Spleen (tissue), 11 donors: ENCODE measurements around the gene SKI. TPM values are rescaled to one million over a fixed set of nuclear protein-coding genes. Genes with fewer than 3 reads are reported as not detected.

ENCODE experiments used
- DNase-seq: peaks from one replicate; pipeline ENCODE4 v3.0.0-alpha.2; 2020
- H3K27ac ChIP-seq, 8 donors: fragments of 200-600 bp; sonication (generic) in 7 of 8; 1 replicate in 4 of 8; 2 replicates in 4 of 8; pipeline versions ENCODE4 v1.5.0 to v1.8.0; 2016 to 2021; ENCODE audit warnings: inconsistent platforms in 4 of 8, mild to moderate bottlenecking in 4 of 8, moderate library complexity in 1 of 8
- H3K27me3 ChIP-seq, 7 donors: fragments of 200-600 bp; sonication (generic) in 6 of 7; replicated peaks in 1 of 7; 1 replicate in 4 of 7; 2 replicates in 3 of 7; pipeline versions ENCODE4 v1.5.0 to v1.8.0; 2016 to 2021; ENCODE audit warnings: inconsistent platforms in 3 of 7, mild to moderate bottlenecking in 1 of 7
- H3K36me3 ChIP-seq, 6 donors: fragments of 200-600 bp; sonication (generic) in 5 of 6; 1 replicate in 4 of 6; 2 replicates in 2 of 6; pipeline versions ENCODE4 v1.5.0 to v1.8.0; 2016 to 2021; ENCODE audit warnings: inconsistent platforms in 2 of 6
- H3K4me1 ChIP-seq, 6 donors: fragments of 200-600 bp; sonication (generic) in 5 of 6; 1 replicate in 3 of 6; 2 replicates in 3 of 6; pipeline versions ENCODE4 v1.5.0 to v1.8.0; 2016 to 2021; ENCODE audit warnings: inconsistent platforms in 3 of 6
- H3K4me3 ChIP-seq, 8 donors: fragments of 200-600 bp; sonication (generic) in 7 of 8; 1 replicate in 4 of 8; 2 replicates in 4 of 8; pipeline versions ENCODE4 v1.5.0 to v1.8.0; 2016 to 2021; ENCODE audit warnings: inconsistent platforms in 4 of 8, mild to moderate bottlenecking in 4 of 8, moderate library complexity in 2 of 8
- H3K9me3 ChIP-seq, 8 donors: fragments of 200-600 bp; sonication (generic) in 7 of 8; 1 replicate in 4 of 8; 2 replicates in 4 of 8; pipeline versions ENCODE4 v1.5.0 to v1.8.0; 2016 to 2021; ENCODE audit warnings: inconsistent platforms in 4 of 8
- POLR2A ChIP-seq, 3 donors: fragments of 450-650 bp; IDR thresholded peaks; one replicate each; pipeline ENCODE4 v1.5.1; 2017; ENCODE audit warnings: antibody characterized with exemption in 3 of 3, mild to moderate bottlenecking in 1 of 3
- POLR2AphosphoS5 ChIP-seq, 3 donors: sonication (generic); formaldehyde crosslinking; IDR thresholded peaks; one replicate each; pipeline ENCODE4 v1.5.1; 2017; ENCODE audit warnings: antibody characterized with exemption in 3 of 3
- WGBS, 5 donors: extraction: QIAGEN DNeasy Blood & Tissue Kit in 3 of 5; methylation state at CpG; one replicate each; pipeline versions ENCODE4 v1.1.5 to v1.1.7; 2013 to 2018; 5-methylcytosine and 5-hydroxymethylcytosine counted together
- intact Hi-C: fragments of 100-400 bp; cut with DNase I; formaldehyde crosslinking; loops from one replicate; pipeline ENCODE4 v1.15.0; 2023; ENCODE audit warnings: low total_unique reads
- polyA plus RNA-seq, 3 donors: library from polyadenylated mRNA; stranded (reverse); fragments of 200-250 nt; gene quantifications; one replicate each; pipeline ENCODE4 v1.2.1, GENCODE V29; 2013
- total RNA-seq, 7 donors: library from RNA; depleted of rRNA in 3 of 7; stranded (reverse); fragments of >200 nt in 3 of 7; fragmentation: NEBNext Ultra II Directional in 4 of 7; extraction: Animal tissue kit (Norgen Biotek cat#: 25700) in 4 of 7; gene quantifications; one replicate each; pipeline versions ENCODE4 v1.1.0 to v1.2.1, GENCODE V29; 2016 to 2021
- TF ChIP-seq, protein P1 (sequence below), 11 experiments: fragments of 200-600 bp in 7 of 11; fragments of 450-650 bp in 4 of 11; sonication (generic) in 4 of 11; IDR thresholded peaks in 8 of 11; conservative IDR thresholded peaks in 3 of 11; 1 replicate in 7 of 11; 2 replicates in 4 of 11; pipeline versions ENCODE4 v1.4.0 to v1.8.0; 2016 to 2021; ENCODE audit warnings: antibody characterized with exemption in 11 of 11, inconsistent platforms in 4 of 11, mild to moderate bottlenecking in 1 of 11
- donor health status: healthy with polysubstance abuse.
- donor health status: DM: no; HTN: no; CAD: no; lungs with moderate emphysema.
- donor health status: DM: no; HTN: no; CAD: no.
- donor health status: Bipolar disorder and iron deficiency.
- donor health status: healthy.
- donor health status: DM: no; HTN: no; CAD: no.
- donor health status: DM: yes; HTN: yes; CAD: no.

SKI gene
- total and polyA plus RNA-seq, 10 donors = 4.4 to 100.0 (median 54.3) TPM

DNA sequence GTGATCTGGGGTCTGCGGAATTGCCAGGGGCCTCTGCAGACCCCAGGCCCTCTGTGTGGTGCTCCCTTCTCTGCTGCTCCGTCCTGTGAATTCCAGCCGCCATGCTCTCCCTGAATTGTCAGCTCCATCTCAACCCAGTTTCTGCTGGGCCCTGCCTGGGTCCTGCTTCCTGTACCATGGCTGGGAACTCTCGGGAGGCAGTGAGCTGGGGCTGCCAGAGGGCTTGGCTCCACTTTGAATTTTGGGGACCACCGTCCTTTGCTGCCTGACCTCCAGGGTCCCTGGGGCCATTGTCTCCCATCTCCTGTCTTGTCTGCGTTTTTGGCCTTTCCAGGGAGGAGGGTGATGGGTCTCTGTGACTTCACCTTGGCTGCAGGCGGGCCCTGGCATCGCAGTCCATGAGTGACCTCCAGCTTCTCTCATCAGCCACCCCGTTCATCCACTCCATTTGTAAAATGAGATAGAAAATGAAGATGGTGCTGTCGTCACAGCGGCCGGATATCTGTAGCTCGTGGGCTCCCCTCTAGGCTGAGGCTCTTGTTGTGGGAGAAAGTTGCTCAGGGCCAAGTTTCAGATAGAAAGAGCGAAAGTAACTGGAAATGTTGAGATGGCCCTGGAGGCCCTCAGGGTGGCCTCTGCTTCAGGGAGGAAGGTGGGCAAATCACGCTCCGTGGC lies 38.3 kb downstream of the SKI start:
- intact Hi-C loops = no loop called here
- Histone ChIP-seq H3K27ac (peak overlapping the region in 5 of 8 donors; percentile 3 to 36 (median 9)), H3K27me3 (no peaks in the 10 kb centered on the region), H3K4me1 (peaks cover 21 to 98% (median 73%) of the 10 kb centered on the region in 6 donors), H3K9me3 (no peaks in the 10 kb centered on the region), H3K4me3 (no peak overlapping the region), H3K36me3 (peaks cover 0 to 13% (median 0%) of the 10 kb centered on the region in 6 donors)
- no peak for TF ChIP-seq POLR2AphosphoS5 (IDR thresholded peaks at IDR 0.05)
- TF ChIP-seq POLR2A (IDR thresholded peaks at IDR 0.05) = no peak
- DNase-seq = no peak
- 80 to 89% (median 83%) methylated on average over 16 of the region's 16 CpGs for WGBS, 5 donors

DNA sequence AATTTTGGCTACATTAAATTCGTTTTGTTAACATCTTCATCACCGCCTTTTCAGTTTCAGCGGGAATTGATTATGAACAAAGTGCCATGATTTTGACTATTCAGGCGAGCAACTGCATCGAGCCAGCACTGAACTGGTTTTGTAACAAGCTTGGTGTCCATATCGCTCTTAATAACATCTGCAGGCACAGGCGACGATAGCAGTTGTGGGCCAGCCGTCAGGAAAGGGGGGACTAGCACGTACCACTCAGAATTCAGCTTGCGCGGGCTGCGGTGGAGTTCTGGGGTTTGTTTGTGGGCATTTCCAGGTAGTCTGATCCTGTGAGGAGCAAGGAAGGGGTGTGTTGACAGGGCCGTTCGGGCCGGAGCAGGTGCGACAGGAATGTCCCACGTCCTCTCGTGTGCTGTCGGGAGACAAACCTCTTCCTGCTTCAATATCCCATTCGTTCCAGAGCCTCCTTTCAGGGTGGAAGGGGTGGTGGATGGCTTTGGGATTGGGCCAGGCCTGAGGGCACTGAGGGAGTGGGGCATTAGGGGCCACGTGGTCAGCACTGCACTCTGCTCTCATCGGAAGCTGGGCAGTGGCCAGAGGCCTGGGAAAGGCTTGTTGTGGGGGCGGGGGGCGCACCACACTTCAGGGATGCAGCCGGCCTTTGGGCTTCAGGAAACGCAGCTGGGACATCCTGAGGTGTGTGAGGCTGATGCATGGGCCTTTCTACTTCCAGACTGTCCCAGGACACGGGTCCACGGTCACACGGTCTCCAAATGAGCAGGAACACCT lies 39.1 kb downstream of the SKI start:
- H3K27ac ChIP-seq = peak overlapping the region in 2 of 8 donors; percentile 31 to 61
- peaks cover 0 to 13% (median 0%) of the 10 kb centered on the region in 6 donors for H3K36me3 ChIP-seq
- no peak for DNase-seq
- H3K27me3 ChIP-seq = no peaks in the 10 kb centered on the region
- no peak overlapping the region for H3K4me3 ChIP-seq
- 69 to 84% (median 83%) methylated on average over 26 to 30 of the region's 30 CpGs for WGBS, 5 donors
- H3K4me1 ChIP-seq = peaks cover 28 to 98% (median 78%) of the 10 kb centered on the region in 6 donors
- no peak for TF ChIP-seq POLR2A (IDR thresholded peaks at IDR 0.05)
- no peaks in the 10 kb centered on the region for H3K9me3 ChIP-seq
- intact Hi-C loops = no loop called here

DNA sequence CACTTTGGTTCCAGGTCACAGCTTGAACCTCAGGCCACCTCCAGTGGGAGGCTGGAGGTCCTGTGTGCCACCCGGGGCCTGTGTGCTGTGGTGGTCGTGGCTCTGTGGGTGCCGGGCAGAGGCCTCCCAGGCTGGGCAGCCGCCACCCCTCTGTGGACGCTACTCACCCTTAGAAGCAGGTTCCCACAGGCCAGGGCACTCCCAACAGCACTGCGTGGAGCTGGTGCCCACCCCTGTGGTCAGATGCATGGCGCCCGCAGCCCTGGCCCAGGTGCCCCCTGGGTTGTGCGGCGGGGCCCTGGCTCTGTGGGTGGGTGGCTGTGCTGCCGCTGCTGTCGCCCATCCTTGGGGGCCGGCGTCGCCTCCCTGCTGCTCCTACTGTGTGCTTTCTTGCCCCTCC lies 39.7 kb downstream of the SKI start:
- WGBS, 5 donors = 90 to 94% (median 91%) methylated on average over 6 to 15 of the region's 15 CpGs
- no peak overlapping the region for H3K4me3 ChIP-seq
- H3K27me3 ChIP-seq = no peaks in the 10 kb centered on the region
- H3K27ac ChIP-seq = peak overlapping the region in 3 of 8 donors; percentile 7 to 61 (median 26)
- no peaks in the 10 kb centered on the region for H3K9me3 ChIP-seq
- intact Hi-C loops = no loop called here
- peaks cover 0 to 13% (median 0%) of the 10 kb centered on the region in 6 donors for H3K36me3 ChIP-seq
- DNase-seq = no peak
- H3K4me1 ChIP-seq = peaks cover 31 to 98% (median 81%) of the 10 kb centered on the region in 6 donors
- no peak for TF ChIP-seq POLR2AphosphoS5 (IDR thresholded peaks at IDR 0.05)
- TF ChIP-seq, protein P1, sequence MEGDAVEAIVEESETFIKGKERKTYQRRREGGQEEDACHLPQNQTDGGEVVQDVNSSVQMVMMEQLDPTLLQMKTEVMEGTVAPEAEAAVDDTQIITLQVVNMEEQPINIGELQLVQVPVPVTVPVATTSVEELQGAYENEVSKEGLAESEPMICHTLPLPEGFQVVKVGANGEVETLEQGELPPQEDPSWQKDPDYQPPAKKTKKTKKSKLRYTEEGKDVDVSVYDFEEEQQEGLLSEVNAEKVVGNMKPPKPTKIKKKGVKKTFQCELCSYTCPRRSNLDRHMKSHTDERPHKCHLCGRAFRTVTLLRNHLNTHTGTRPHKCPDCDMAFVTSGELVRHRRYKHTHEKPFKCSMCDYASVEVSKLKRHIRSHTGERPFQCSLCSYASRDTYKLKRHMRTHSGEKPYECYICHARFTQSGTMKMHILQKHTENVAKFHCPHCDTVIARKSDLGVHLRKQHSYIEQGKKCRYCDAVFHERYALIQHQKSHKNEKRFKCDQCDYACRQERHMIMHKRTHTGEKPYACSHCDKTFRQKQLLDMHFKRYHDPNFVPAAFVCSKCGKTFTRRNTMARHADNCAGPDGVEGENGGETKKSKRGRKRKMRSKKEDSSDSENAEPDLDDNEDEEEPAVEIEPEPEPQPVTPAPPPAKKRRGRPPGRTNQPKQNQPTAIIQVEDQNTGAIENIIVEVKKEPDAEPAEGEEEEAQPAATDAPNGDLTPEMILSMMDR (IDR thresholded peaks at IDR 0.05 in 8 of 11, conservative IDR thresholded peaks at IDR 0.05 in 3 of 11) = no peak
- TF ChIP-seq POLR2A (IDR thresholded peaks at IDR 0.05) = no peak

DNA sequence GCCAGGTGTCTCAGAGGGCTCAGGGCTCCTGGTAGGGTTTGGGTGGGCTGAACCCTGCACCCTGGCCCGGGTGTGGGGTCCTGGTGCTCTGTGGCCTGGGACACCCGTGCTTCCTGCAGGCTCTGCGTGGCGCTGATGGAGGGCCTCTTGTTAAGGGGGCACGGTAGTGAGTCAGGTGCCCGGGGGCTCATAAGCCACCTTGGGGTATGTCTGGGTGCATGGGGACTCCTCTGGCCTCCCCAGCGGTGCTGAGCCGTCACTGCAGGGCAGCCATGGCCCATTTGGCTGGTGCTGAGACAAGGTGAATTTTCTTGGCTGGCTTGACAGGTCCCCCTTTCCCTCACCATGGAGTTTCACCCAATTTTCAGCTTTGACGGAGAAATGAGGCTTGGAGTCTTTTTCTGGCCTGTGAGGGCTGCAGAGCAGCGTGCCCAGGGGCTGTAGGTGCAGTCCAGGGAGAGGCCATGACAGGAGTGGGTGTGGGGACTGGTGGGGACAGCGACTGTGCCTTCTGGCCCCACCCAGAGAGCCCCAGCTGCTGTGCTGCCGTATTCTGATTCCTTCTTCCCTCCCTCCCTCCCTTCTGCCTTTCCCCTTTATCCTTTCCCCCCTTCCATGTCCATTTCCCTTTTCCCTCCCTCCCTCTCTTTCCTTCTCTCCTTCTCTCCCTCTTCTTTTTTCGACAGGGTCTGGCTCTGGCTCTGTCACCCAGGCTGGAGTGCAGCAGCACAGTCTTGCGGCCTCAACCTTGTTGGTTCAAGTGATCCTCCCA lies 40.4 kb downstream of the SKI start:
- peaks cover 0 to 13% (median 0%) of the 10 kb centered on the region in 6 donors for H3K36me3 ChIP-seq
- TF ChIP-seq POLR2A (IDR thresholded peaks at IDR 0.05) = no peak
- peak in 1 of 3 donors; percentile 7 for TF ChIP-seq POLR2AphosphoS5 (IDR thresholded peaks at IDR 0.05)
- H3K9me3 ChIP-seq = no peaks in the 10 kb centered on the region
- peak overlapping the region in 3 of 8 donors; percentile 7 to 61 (median 26) for H3K27ac ChIP-seq
- 74 to 87% (median 85%) methylated on average over 13 to 14 of the region's 14 CpGs for WGBS, 5 donors
- H3K27me3 ChIP-seq = no peaks in the 10 kb centered on the region
- H3K4me1 ChIP-seq = peaks cover 38 to 98% (median 84%) of the 10 kb centered on the region in 6 donors
- intact Hi-C loops = no loop called here
- no peak for DNase-seq
- H3K4me3 ChIP-seq = no peak overlapping the region

DNA sequence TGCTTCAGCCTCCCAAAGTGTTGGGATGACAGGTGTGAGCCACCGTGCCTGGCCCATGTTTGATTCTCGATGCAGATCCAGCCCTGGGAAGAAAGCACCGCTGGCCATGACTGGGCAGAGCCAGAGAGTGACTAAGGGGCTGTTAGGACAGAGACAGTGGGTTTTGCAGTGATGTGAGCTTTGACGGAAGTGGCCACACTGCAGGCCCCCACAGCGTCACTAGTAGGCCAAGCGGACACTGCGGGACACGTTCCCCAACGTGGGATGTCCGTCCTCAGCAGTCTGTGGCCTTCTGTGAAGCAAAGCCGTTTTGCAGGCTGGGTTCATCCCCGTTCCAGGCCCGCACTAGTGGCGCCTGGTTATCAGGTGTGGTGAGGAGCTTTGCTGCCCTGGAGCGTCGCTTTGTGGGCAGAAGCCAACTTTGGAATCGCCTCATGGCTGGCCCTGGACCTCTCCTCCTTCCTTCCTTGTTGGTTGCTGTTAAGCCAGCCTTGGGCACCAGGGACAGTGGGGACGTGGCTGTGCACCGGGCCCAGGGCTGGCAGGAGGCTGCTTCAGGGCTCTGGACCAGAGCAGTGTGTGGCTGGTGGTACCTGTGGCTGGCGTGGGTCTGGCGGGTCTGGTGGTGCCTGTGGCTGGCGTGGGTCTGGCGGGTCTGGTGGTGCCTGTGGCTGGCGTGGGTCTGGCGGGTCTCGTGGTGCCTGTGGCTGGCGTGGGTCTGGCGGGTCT lies 41.2 kb downstream of the SKI start:
- Histone ChIP-seq H3K9me3 (no peaks in the 10 kb centered on the region), H3K36me3 (peaks cover 0 to 13% (median 0%) of the 10 kb centered on the region in 6 donors), H3K27ac (peak overlapping the region in 4 of 8 donors; percentile 5 to 64 (median 44)), H3K27me3 (no peaks in the 10 kb centered on the region), H3K4me3 (no peak overlapping the region), H3K4me1 (peaks cover 46 to 98% (median 90%) of the 10 kb centered on the region in 6 donors)
- TF ChIP-seq, protein P1 (IDR thresholded peaks at IDR 0.05 in 8 of 11, conservative IDR thresholded peaks at IDR 0.05 in 3 of 11) = no peak
- TF ChIP-seq POLR2A (IDR thresholded peaks at IDR 0.05) = no peak
- peak in 1 of 3 donors; percentile 51 for TF ChIP-seq POLR2AphosphoS5 (IDR thresholded peaks at IDR 0.05)
- intact Hi-C loops = no loop called here
- 80 to 88% (median 85%) methylated on average over 15 to 23 of the region's 28 CpGs for WGBS, 5 donors
- no peak for DNase-seq
